NOMO-1 treated with DMSO at 0.1 percent for 48 hours (cell line): ENCODE data around the gene MEGF6.
"Not testable (repeated sequence)": the region's sequence is repeated elsewhere in the genome, so short reads cannot be mapped to it uniquely, and the experiment has no call there.

Experiments
- DNase-seq: peaks from one replicate; lab custom pipeline; 2025; ENCODE audit not compliant: unreplicated experiment; lab: John Stamatoyannopoulos, UW

Gene MEGF6

DNA sequence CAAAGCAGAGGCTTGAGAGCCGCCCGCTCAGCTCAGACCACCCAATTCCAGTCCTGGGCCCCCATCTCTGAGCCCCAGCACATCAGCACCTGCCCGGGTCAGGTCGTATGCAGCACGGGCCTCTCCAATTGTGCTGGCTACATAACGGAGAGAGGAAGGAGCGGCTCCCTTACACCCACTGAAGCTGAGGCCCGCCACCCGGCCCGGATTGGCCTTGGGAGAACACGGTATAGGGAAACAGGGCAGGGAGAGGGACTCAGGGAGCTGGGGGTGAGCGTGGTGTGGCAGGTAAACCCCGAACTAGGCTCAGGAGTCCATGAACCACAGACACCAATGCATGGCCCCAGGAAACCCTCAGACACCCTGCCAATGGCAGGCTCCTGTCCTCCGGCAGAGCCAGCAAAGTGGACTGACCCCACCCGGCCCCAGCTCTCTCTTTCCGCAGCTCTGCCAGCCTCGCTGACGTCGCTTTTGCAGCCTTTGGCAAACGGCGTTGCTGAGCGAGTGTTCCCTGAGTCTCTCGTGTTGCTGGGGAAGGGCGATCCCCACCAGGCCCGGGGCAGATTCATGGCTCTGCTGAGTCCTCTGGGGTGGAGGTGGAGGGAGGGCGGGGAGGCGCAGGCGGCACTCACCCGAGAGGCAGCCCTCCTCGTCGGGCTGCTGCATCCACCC lies 16.5 kb downstream of the MEGF6 start:
- DNase-seq = no peak

DNA sequence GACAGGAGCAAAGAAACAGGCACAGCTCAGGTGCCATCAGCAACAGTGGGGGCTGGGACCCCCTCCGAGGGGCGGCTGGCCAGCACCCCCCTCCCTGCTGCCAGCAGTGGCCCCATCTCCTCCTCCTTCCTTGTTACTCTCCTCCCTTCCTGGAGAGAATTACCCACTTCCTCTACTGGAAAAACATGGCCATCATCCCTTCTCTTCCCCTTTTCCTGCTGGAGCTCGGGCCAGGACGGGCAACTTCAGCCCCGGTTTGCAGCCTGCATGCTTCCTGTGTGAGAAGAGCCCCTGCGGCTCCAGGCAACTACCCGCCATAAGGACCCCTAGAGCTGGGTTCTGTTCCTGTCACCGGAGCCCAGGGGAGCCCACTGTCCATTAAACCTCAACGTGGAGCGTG lies 17.6 kb downstream of the MEGF6 start:
- no peak for DNase-seq

DNA sequence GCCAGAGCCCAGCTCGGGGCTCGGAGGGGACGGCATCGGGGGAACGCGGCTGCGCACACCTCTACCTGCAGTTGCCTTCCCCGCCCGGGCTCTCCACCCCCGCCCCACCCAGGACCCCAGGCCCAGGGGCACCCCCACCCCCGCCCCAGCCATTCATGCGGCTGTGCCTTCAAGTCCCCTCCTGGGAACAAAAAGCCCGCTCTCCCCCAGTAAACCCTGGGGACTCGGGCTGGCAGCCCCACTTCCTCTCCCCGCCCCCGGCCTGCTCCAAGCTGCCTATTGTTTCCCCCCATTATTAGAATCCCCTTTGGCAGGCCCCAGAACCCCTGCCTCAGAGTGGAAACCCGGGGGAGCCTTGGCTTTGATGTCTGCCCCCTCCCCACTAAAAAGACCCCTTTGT lies 18.0 kb downstream of the MEGF6 start:
- no peak for DNase-seq

DNA sequence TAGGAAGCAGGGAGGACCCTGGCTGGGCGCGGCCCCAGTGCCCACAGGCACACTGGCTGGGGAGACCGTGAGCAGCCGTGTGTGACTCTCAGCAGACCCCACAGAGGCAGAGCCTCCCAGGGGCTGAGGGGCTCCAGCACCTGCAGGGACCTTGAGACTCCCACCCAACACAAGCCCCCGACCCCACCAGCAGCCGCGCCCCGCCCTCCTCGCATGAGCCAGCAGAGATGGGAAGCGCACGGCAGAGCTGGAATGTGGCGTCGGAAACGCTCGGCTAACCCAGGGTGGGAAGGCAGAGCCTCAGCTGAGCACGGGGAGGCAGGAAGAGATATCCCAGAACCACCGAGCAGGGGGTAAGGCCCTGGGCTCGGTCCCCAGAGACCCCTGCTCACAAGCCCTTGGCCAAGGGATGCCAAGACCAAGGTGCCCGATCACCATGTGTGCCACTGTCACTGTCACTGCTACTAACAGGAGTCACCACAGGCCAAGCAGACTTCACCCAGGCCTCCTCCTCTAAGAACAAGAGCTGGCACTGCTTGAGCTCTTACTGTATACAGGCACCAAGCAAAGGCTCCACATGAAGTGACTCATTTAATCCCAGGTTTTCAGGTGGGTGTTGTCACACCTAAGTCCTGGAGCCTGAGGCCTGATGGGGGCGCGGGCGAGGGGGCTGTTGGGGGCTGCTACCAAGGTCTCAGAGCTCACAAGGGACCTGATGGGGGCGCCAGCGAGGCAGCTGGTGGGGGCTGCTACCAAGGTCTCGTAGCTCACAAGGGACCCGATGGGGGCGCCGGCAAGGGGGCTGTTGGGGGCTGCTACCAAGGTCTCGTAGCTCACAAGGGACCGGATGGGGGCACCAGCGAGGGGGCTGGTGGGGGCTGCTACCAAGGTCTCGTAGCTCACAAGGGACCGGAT lies 20.1 kb downstream of the MEGF6 start:
- no peak for DNase-seq

DNA sequence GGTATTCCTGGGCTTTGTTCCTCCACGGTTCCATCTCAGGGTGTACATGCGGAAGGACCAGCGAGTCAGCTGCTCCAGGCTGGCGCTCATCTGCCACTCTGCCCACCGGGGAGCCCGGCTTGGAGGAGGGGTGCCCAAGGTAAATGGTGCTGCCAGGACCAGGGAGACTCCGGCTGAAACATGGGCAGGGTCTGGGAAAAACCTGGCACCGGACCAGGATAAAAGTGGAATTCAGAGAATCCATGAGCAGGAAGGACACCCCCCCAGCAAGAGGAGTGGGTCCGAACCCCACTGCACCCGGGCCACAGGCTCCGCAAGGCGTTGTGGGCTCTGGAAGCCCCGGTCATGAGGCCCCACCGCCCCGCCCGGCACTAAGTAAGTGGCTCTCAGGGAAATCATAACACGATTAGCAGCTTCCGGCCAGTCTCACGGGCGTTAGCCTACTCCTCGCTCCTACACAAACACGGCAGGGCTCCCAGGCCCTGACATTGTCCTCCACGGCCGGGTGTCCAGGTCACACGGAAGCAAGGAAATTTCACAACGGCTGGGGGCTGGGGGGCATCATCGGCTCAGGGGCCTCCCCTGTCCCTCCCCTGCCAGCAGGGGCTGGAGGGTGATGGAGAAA lies 21.1 kb downstream of the MEGF6 start:
- DNase-seq = no peak

DNA sequence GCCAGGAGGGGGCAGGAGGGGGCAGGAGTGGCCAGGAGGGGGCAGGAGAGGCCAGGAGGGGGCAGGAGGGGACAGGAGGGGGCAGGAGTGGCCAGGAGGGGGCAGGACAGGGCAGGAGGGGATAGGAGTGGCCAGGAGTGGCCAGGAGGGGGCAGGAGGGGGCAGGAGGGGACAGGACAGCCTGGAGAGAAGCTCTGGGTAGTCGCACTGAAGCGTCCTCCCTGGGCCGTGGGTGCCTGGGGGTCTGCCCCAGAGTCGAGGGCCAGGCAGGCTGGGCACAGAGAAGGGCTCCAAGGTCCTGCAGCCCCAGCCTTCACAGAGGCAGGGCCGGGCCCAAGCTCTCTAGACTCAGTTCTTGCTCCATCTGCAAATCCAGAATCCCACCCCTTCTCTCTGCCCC lies 22.9 kb downstream of the MEGF6 start:
- no peak for DNase-seq

DNA sequence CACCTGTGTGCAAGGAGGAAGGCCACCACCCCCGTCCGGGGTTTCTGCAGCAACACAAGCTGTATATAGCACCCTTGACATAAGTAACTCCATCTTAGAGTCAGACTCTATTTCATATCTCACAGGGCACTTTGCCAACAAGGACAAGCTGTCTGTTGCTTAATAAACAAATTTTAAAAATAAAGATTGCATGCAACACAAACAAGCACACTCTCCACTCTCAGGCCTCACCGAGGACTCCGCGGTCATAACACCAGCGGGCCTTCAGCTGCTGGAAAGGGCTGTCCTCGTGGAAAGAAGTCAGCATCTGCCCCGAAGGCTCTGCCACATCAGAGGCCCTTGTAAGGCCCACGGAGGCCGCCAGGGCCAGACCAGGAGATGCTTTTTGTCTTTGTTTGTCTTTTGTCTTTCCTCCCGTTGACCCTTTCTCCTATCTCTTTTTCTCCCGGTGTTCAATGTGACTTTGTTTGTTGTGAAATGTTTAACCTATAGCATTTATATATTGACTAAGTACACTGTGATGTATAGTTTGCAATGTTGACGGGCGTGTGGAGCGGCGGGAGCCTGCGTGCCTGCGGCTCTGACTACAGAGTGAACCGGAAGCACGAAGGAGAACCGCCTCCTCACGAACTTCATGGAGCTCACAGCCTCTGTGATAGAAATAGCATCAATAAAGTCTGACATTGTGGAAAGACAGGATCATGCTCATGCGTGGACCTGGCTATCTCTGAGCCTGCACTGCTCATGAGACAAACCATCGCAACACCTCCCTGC lies 24.1 kb downstream of the MEGF6 start:
- no peak for DNase-seq

DNA sequence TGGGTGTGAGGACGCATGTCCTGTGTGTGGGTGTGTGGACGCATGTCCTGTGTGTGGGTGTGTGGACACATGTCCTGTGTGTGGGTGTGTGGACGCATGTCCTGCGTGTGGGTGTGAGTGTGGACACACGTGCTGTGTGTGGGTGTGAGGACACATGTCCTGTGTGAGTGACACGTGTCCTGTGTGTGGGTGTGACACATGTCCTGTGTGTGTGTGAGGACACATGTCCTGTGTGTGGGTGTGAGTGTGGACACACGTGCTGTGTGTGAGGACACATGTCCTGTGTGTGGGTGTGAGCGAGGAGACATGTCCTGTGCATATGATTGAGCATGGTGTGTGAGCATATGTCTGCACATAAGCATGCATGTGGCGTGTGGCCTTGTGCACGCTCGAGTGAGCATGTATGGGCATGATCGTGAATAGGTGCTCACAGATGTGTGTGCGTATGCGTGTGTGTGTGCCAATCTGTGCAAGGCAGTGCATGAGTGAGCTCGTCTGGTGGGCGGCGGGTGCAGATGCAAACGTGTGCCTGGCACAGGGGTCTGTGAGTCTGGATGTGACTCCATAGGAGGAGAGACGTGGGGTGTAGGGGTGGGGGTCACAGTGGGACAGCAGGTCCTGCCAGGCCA lies 25.3 kb downstream of the MEGF6 start:
- DNase-seq = no peak

DNA sequence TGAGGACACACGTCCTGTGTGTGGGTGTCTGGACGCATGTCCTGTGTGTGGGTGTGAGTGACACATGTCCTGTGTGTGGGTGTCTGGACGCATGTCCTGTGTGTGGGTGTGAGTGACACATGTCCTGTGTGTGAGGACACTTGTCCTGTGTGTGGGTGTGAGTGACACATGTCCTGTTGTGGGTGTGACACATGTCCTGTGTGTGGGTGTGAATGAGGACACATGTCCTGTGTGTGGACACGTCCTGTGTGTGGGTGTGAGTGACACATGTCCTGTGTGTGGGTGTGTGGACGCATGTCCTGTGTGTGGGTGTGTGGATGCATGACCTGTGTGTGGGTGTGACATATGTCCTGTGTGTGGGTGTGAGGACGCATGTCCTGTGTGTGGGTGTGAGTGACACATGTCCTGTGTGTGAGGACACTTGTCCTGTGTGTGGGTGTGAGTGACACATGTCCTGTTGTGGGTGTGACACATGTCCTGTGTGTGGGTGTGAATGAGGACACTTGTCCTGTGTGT lies 25.9 kb downstream of the MEGF6 start:
- DNase-seq = not testable (repeated sequence)

DNA sequence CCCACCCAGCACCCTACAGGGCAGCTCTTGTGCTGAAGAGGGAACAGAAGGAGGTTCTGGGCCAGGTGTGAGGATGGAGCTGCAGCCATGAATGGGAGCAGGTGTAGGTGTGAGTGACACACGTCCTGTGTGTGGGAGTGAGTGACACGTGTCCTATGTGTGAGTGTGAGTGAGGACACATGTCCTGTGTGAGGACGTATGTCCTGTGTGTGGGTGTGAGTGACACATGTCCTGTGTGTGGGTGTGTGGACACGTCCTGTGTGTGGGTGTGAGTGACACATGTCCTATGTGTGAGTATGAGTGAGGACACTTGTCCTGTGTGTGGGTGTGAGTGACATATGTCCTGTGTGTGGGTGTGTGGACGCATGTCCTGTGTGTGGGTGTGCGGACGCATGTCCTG lies 26.4 kb downstream of the MEGF6 start:
- no peak for DNase-seq

DNA sequence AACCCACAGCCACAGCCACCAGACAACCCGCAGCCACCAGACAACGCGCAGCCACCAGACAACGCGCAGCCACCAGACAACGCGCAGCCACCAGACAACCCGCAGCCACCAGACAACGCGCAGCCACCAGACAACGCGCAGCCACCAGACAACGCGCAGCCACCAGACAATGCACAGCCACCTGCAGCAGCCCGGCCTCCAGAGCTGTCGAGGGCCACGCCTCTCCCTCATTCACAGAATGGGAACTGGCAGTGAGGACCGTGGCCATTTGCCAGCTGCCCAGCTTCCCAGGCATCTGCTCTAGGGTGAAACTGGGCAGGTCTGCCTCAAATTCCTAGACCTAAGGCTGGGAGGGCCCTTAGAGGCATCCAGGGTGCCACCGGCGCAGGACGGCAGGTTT lies 27.6 kb downstream of the MEGF6 start:
- DNase-seq = not testable (repeated sequence)

DNA sequence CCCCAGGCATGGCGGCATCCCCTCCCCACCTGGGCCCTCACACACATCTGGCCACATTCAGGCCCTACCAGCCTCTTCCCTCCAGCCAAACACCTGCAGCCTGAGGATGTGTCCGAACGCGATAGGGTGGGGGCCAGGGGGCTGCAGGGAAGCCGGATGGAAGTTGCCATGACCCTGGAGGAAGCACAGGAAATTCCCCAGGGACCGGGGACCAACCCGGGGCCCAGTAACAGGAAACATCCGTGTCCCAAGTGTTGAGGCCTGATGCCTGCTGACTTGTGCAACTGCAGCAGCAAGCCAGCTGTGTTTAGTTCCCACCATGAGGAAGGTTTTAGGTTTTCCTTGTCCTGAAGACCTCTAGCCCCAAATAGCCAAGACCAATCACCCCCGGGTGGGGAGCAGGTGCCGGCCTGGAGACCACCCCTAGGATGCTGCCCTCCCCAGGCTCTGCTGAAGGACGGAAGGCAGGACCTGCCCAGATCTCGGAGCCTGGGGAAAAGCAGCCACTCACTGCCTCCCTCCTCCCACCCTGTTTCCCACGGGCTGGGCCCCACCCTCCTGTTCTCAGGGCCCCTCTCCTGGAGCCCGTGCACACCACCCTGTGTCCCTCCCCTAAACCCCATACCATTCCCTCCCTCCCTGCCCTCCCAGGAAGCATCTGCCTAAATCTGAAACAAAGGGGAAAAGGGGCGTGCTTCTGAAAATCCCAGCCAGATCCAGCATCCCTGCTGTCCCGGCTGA lies 29.8 kb downstream of the MEGF6 start:
- no peak for DNase-seq

DNA sequence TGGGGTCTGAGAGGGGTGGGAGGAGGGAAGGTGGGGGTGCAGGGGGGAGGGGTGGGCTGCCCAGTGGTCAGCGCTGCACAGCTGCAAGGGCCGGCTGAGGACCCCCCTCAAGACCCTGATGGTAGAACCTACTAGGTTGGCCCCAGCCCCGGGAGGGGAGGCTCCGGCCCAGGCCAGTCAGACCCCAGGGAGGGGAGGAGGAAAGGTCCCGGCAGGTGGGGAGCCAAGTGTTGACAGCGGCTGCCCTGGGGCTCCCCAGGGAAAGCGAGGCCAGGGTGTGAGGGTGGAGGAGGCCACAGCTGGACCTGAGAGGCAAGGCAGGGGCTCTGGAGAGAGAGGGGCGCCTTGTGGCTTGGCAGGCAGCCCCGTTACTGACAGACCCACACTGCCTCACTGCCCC lies 31.1 kb downstream of the MEGF6 start:
- no peak for DNase-seq

DNA sequence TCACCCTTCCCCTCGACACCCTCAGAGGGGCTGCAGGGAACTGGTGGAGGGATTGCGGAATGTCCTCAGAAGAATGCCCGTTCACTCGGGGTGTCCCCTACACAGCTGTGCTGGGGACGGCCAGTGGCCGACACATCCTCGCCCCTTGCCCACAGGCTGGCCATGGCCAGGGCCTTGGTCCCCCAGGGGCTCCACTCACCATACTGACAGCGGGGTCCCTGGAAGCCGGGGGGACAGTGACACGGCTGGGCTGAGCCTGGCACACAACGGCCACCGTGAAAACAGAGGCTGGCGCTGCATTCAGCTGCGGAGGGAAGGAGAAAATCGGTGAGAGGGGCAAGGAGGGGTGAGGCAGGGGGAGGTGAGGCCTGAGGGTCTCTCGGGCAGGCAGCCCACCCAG lies 31.7 kb downstream of the MEGF6 start:
- DNase-seq = no peak

DNA sequence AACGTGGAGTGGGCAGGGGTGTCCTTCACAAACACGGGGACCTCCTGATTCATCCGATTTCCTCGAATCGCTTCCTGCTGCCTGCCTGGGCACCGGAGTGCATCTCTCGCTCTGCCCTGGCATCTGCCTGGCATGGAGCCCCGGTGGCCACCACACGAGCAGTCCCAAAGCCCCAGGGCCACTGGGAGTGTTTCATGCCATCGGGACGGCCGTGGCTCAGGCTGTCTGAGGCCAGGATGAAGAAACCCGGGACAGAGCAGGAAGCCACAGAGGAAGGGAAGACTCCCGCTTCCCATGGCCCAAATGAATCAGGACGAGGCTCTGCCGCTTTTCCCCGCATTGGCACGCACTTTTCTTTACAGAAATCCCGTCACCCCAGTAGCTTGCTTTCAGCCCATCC lies 32.4 kb downstream of the MEGF6 start:
- no peak for DNase-seq

DNA sequence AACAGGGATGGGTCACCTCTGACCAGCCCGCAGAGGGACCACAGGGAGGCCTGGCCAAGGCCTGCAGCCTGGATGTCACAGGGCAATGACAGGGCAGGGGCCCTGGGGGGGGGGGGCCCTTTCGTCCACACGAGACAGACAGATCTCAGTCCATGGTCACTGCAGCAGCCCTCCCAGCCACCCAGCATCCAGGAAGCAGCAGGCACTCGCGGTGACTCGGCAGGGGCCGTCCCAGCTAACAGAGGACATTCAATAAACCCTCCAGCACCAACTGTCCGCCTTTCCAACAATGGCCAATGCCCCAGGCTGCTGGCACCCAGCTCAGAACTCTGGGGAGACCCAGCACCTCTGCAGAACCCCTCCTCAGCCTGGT lies 32.9 kb downstream of the MEGF6 start:
- no peak for DNase-seq

DNA sequence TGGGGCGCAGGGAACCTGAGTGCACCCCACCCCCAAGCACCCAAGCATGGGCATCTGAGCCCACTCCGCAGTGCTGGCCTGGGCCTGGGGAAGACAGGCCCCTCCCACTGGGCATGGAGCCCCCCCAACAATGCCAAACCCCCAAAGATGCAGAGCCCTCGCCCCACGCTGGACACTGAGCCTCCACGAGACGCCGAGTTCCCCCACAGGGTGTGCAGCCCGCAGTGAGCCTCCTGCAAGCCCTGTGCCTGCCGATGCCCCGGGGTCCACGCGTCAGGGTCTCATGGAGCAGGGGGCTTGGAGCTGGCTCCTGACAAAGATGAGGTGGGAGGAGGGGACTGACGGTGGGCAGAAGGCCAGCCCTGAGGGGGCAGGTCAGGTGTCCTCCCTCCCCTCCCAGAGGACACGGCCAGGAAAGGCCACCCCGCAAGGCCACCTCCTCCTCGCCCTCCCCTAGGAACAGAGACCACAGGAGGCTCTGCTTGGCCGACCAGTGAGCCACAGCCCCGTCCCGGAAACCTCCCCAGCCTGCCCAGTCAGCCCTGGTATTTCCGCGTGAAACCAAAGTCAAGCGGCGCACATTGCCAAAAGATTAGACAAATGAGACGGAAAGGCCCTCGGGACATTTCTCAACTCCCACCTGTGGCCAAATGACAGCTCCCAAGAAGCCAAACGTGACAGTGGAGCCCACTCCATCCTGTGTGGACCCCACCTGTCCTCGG lies 33.4 kb downstream of the MEGF6 start:
- DNase-seq = no peak

DNA sequence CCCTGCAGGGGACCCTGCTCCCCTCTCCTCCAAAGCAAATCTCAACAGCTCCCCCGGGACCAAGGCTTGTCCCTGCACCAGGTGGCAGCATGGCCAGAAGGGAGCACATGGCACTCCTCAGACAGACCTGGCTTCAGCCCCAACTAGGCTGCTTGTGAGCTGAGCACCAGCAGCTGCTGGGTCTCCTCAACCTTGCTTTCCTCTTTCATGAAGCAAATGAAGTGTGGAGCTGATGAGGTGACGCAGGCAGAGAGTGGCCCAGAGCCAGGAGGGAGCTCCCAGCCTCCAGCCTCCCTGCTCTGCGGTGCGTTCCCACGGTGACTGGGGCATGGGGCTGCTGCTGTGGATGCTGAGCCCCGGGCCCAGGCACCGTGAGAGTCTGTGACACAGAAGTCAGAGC lies 34.0 kb downstream of the MEGF6 start:
- no peak for DNase-seq

DNA sequence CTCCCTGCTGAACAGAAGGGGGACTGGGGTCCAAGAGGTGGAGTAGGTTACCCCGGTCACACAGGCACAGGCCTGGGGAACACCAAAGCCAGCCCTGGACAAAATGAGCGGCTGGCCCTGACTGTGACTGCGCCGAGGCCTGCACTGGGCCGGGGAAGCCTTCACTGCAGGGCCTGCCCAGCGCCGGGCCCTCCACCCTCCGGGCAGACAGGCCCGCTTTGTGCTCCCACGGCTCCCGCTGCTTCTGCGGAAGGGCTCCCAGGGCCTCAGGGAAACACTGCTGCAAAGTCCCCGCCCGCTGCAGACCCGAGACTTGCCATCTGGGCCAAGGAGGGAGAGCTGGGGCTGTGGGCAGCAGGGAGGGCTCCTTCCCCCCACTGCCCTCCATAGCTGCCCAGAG lies 35.3 kb downstream of the MEGF6 start:
- DNase-seq = no peak
